HG03469 (cell line): ENCODE data around the gene GRIK4.
"Not testable (repeated sequence)": the region's sequence is repeated elsewhere in the genome, so short reads cannot be mapped to it uniquely, and the experiment has no call there.

Experiments
- ATAC-seq: cut with Tn5 transposase; IDR thresholded peaks from one replicate; pipeline ENCODE4 v1.9.1; 2021; ENCODE audit warnings: mild to moderate bottlenecking, moderate library complexity, moderate number of reproducible peaks; ENCODE audit not compliant: unreplicated experiment

The GRIK4 gene

GRCh38 chr11:120973501-120973900, 462.0 kb downstream of the GRIK4 start:
- no peak for ATAC-seq

- ATAC-seq = no peak
Measured at GRCh38 chr11:120974466-120974865, 462.9 kb downstream of the GRIK4 start.

DNA sequence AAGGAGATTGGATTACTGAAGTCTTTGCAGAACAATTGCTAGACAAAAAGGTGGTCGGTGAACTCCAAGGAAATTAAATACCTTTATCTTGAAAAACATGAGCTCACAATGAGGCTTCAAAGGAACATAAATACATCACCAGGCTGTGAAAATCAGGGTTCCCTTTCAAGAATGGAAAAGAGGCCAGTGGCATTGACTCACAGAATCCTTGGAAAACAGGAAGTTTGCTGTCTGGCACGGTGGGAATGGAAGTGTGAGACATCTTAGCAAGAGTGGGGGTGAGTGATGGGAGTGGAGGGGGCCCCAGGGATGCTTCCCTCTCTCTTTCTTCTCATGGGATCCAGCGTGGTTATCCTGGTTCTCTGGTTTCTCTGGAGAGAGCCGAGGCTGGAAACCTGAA, 463.4 kb downstream of the GRIK4 start:
- ATAC-seq = no peak

- no peak for ATAC-seq
Measured at GRCh38 chr11:120977266-120978137, 466.0 kb downstream of the GRIK4 start.

GRCh38 chr11:120978701-120979100, 467.2 kb downstream of the GRIK4 start:
- no peak for ATAC-seq

DNA sequence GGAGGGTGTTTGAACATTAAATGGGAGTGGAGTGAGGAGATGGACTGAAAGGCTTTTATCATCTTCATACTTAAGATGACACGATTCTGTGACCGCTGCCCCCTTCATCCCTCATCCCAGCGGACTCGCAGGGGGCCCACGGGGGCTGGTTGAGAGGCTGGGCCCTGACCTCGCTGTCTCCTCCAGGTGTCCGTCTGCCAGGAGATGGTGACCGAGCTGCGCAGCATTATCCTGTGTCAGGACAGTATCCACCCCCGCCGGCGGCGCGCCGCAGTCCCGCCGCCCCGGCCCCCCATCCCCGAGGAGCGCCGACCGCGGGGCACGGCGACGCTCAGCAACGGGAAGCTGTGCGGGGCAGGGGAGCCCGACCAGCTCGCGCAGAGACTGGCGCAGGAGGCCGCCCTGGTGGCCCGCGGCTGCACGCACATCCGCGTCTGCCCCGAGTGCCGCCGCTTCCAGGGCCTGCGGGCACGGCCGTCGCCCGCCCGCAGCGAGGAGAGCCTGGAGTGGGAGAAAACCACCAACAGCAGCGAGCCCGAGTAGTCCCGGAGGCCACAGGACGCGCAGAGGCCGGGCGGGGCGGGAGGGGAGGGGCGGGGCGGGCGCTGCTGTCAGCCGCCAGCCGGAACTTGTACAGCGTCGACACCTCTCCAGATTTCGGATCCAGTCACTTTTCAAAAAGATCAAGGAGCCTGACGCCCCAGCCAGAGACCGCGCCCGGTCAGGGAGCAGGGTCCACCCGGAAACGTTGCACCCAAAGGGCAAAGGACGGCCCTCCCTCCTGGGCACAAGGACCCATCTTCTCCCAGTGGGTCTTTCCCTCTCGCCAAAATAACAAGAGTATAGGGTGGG, 474.4 kb downstream of the GRIK4 start:
- no peak for ATAC-seq

- no peak for ATAC-seq
Measured at GRCh38 chr11:120988603-120989002, 477.1 kb downstream of the GRIK4 start.

- no peak for ATAC-seq
Measured at GRCh38 chr11:120991830-120992686, 480.5 kb downstream of the GRIK4 start.

DNA sequence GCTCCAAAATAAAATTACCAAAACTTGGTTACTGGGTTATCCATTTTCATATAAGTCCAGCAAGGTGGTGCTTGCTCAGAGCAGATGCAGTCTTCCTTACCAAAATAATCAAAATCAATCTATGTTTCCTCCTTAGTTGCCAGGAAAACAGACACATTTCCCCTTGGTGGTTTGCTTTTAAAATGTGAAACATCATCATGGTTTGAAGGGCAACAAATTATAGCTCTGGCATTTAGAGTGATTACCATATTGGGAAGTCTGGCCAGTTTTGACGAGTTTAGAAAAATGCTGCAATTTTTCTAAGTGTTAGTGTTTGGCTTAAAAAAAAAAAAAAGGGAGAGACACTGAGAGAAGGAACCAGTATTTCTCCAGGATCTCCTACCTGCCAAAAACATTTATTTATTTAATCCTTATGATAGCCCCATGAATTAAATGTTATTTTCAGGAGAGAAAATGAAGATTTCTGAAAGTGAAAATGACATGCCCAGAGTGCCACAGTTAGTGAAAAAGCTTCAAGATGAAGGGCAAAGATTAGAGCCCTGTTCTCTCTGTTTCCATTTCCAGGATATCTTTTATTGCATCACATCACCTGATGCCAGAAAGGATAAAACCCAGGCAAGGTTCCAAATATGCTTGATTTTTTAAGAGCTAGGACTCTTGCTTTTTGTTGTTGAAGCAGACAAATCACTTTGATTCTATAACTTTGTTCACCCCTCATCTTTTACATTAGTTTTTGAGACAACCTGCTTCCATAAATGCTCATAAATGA, 482.7 kb downstream of the GRIK4 start:
- ATAC-seq = no peak

GRCh38 chr11:120995184-120995583, 483.6 kb downstream of the GRIK4 start:
- no peak for ATAC-seq

DNA sequence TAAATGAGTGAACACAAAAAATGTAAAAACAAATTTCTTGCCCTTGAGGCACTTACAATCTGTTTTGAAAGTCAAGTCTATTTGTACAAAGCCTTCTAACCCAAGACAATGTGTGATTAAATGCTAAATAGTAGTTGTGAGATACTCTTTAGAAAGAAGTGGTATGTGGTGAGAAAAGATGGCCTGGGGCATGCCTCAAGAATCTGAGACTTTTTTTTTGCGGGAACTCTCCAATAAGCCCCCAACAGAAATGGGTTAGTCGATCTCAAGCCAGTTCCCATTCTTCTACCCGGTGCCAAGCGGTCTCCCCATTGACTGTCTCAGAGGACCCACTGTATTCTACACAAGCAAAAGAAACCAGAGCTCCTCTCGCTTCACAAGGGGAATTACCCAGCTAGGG, 485.4 kb downstream of the GRIK4 start:
- ATAC-seq = no peak

DNA sequence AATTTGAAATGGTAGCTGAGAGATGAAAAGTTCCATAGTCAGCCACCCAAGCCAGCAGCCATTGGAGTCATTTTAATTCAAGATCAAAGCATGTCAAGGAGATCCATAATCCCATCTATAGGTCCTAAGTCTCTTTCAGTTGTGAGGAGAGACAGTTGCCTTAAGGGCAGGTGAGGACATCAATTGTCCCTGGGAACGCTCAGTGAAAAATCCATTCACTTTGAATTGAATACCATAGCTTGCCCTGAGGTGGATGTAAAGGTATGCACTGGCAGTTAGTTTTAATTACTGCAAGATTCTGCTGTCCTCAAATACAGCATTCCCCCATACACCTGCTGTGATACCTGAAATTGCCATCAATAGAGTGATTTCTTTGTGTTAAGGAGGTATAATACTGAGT, 487.0 kb downstream of the GRIK4 start:
- no peak for ATAC-seq

DNA sequence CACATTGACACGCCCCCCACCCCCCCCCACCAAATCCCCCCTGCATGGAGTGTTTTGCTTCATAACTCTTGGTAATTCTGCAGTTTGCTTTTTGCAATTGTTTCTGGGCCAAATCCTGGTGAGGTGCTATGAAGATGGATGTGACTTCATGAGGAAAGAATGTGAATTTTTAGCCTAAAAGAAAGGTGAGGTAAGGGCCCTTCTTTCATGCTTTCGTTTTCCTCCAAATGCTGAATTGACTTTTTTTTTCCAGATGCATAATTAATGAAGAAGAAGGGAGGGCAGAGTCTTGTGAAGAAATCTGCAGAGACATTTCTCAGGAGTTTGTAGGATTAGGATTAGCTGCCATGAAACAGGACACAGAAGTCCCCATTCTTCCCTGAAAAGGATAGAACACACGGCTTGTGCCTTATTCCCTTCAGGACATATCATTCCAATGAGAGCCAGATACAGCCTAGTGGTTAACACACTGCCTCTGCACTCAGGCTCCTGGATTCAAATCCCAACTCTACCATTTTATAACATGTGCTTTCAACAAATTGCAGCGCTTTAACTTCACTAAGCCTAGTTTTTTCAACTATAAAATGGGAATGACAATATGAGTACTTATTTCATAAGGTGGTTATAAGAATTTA, 492.8 kb downstream of the GRIK4 start:
- ATAC-seq = no peak

DNA sequence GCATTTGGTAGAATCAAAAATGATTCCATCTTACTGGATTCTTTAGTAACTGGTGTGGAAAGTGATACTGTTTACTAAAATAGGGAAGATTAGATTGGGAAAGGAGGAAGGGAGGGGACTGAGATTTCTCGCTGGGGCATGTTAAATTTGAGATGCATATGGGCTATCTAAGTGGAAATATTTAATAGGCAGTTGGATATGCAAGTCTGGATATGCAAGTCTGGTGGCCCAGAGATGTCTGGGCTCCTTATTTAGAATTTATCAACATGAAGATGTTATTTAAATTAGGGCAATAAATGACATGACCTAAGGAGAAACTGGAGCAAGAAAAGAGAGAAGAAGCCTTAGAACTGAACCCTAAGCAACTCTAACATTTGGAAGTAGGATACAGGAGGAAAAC, 495.4 kb downstream of the GRIK4 start:
- no peak for ATAC-seq

DNA sequence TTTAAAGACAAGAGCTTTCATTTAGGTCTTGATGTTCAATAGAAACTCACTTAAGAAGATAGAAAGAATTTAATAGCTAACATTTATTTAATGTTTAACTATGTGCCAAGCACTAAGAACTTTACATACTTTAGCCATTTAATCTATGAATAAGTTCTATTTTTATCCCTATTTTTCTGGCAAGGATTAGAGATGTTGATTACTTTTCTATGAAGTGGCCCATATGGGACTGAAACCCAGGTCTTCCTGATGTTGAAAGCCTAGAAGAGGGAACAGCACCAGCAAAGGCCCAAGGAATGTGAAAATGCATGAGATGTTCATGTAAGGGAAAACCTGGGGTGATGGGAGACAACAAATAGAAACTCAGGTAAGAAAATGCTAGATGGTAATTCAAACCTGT, 497.0 kb downstream of the GRIK4 start:
- ATAC-seq = no peak

- no peak for ATAC-seq
Measured at GRCh38 chr11:121012091-121012490, 500.5 kb downstream of the GRIK4 start.

GRCh38 chr11:121018746-121019145, 507.2 kb downstream of the GRIK4 start:
- ATAC-seq = no peak

GRCh38 chr11:121021718-121022117, 510.2 kb downstream of the GRIK4 start:
- ATAC-seq = not testable (repeated sequence)

DNA sequence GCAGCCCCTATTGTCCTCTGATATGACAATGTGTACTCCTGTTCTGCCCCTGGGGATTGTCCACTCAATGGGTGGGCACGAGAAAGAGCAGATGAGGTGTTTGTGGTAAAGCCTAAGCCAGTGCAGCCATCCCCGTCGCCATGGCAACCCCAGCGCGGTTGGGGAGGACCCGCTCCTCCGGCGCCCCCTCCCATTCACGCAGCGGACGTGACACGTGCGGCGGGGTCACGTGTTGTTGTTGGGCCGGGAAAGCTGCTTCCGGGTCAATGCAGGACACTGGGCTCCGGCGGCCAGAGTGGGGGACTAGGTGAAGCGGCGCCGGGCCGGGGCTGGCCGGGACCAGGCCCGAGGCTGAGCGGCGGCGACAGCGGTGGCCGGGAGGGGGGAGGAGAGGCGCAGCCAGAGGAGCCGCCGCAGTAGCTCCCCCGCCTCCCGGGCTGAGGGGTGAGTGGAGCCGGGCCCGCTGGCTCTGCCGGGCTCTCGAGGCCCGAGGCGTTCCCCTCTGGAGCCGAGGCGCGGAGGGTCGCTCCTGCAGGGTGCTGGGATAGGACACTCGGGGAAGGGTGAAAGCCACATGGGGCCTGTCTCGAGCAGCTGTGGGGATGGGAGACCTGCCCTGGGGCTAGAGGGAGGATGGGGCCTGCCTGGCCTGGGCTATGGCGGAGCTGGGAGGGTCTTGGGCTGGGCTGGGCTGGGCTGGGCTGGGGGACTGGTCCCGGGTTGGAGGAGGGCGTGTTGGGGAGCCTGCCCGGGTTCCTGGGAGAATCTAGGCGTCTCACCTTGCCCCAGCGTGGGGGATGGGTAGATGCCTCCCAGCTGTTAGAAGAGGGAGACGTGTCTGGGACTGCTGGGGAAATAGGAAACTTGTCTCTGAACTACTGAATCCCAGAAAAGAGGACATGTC, 512.6 kb downstream of the GRIK4 start, which contains the start of gene TBCEL:
Gene TBCEL, plus strand, starts transcription at position 255 of the 904 bp plus-strand sequence. CDS start 21,589 bp downstream, outside the sequence.
- peak; percentile 67 for ATAC-seq
